NCI-H69 (cell line): Measurements from ENCODE around the gene OGFR.

ENCODE experiments used
- DNase-seq: peaks from one replicate; lab custom pipeline; 2025; lab: John Stamatoyannopoulos, UW

The OGFR gene

DNA sequence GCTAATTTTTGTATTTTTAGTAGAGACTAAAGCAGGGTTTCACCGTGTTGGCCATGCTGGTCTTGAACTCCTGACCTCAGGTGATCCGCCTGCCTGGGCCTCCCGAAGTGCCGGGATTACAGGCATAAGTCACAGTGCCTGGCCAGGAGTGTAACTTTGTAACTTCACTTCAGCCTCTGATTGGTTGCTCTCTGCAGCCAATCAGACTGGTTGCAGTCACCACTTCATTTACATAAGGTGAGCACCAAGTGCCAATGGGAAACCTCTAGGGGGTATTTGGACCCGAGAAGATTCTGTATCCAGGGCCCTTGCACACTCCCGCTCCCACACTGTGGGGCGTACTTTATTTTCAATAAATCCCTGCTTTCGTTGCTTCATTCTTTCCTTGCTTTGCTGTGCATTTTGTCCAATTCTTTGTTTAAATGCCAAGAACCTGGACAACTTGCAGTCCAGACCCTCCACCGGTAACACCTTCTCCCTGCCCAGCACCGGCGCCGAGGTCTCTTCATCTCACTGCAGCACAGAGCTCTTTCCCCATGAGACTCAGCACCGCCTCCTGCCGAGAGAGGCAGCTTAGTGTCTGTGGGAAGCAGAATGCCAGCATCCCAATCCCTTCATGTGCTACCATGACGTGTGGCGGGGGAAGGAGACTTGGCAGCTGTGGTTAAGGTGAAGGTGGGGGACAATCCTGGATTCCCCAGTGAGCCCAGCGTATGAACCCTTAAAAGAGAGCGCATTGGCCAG, 22.3 kb upstream of the OGFR start:
- no peak for DNase-seq

DNA sequence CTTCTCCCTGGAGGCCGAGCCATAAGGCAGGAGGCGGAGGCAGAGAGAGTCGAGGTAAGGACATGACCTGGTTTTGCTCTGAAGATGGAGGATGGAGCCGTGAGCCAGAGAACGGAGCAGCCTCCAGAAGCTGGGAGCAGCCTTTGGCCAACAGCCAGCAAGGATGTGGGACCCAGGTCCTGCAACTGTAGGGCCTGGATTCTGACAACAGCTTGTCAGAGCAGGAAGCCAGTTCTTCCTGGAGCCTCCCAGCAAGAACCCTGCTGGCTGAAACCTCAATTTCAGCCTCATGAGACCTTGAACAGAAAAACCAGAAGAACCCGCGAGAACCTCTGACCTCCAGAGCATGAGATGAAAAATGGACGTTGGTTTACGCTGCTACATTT, 21.7 kb upstream of the OGFR start:
- DNase-seq: no peak

DNA sequence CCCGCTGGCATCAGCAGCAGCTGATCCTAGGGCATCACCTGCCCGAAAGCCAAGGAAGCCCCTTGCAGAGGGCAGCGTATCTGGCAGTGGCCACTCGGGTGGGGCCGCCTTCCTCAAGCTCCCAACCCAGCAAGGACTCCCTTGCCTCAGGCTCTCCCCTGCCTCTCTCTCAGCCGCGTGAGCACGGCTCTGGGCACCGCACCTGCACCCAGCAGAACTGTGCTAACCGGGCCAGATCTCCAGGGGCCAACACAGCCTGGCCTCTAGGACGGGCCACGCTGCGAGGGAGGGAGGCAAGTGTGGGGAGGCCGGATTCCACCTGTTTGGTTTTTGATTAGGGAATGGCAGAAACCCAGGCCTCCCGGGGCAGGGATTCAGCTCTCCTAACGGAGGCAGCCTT, 20.1 kb upstream of the OGFR start:
- DNase-seq: no peak

DNA sequence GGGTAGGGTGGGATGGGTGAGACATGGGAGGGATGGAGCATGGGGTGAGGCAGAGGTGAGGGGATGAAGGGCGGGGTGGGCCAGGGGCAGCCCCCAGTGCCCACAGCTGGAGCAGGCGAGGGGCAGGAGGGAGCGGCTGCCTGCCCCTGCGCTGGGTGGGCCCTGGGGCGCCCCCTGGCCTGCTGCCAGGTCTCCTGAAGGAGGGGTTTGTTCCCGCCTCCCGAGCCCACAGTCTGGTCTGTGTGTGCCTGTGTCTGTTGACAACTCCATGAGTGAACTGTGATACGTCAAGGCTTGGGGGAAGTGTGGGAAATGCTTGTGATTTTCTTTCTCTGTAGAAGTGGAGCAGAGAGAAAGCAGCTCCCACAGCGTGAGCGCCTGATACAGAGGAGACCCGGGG, 19.2 kb upstream of the OGFR start:
- DNase-seq: no peak

DNA sequence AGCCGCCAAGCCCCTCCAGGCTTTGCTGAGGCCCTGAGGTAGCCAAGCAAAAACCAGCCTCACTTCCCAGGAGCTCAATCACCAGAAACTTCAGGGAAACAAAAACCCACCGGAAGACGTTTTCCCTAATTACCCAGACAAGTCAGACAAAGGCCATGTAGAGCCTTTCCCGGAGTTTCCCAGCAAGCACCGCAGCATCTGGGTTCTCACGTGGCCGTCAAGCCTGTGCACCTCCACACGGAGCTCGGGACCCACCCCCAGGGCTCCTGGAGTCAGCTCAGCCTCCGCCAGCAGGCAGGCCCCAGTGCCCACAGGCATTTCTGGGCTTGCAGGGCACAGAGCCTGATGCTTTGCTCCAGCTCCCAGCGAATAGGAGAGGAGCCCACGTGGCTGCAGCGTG, 18.5 kb upstream of the OGFR start:
- peak; percentile 9 for DNase-seq

DNA sequence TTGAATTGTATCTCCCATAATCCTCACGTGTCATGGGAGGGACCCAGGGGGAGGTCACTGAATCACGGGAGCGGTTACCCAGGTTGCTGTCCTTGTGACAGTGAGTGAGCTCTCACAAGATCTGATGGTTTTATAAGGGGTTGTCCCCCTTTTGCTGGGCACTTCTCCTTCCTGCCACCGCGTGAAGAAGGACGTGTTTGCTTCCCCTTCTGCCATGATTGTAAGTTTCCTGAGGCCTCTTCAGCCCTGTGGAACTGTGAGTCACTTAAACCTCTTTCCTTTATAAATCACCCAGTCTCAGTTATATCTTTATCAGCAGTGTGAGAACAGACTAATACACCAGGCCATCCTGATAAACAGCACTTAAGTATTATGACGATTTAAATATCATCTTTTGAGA, 17.3 kb upstream of the OGFR start:
- DNase-seq: no peak

DNA sequence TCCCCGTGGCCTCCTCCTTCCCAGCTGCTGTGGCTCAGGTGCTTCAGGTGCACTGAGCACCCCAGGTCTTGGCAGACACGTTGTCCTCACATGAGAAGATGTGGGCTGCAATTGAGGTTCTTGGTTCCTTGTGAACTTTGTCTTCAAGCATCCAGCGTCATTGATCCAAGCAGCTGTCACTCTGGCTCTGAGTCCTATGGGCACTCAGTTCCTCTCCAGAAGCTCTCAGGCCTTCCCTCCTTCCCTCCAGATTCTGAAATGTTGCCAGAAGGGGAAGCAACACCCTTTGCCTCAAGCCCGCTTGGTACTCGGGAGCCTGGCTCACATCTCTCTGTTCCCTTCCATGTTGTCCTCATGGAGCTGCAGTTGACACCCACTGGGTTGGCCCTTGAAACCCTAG, 16.8 kb upstream of the OGFR start:
- DNase-seq: no peak

DNA sequence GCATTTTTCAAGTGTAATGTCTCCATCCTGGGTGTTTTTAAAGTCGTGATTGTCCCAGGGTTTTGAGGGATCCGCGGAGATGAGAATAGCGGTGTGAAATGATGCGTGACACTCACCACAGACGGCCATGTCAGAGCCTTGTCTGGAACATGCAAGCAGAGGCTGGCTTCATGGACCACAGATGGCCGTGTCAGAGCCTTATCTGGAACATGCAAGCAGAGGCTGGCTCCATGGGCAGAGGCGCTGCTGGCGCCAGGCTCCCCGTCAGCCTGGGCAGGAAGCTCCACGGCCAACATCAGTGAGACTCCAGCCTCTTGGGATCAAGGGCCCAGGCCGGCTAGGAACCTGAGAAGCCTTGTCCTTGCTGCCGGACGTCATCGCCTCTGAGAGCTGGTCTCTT, 16.0 kb upstream of the OGFR start:
- DNase-seq: no peak

DNA sequence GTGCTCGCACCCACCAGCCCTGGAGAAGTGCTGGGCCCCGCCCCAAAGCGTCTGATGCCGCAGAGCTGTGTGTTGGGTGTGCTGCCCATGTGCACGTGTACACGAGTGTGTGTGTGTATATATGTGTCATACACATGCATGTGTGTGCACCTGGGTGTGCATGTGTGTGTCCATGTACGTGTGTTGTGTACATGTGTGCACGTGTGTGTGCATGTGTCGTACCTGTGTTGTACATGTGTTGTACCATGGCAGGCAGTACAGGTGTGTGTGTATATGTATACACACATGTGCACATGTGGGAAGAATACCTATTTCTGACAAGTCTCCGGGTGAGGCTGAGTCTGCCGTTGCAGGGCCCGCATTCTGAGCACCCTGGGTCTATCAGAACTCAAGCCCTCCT, 14.6 kb upstream of the OGFR start:
- DNase-seq: no peak

DNA sequence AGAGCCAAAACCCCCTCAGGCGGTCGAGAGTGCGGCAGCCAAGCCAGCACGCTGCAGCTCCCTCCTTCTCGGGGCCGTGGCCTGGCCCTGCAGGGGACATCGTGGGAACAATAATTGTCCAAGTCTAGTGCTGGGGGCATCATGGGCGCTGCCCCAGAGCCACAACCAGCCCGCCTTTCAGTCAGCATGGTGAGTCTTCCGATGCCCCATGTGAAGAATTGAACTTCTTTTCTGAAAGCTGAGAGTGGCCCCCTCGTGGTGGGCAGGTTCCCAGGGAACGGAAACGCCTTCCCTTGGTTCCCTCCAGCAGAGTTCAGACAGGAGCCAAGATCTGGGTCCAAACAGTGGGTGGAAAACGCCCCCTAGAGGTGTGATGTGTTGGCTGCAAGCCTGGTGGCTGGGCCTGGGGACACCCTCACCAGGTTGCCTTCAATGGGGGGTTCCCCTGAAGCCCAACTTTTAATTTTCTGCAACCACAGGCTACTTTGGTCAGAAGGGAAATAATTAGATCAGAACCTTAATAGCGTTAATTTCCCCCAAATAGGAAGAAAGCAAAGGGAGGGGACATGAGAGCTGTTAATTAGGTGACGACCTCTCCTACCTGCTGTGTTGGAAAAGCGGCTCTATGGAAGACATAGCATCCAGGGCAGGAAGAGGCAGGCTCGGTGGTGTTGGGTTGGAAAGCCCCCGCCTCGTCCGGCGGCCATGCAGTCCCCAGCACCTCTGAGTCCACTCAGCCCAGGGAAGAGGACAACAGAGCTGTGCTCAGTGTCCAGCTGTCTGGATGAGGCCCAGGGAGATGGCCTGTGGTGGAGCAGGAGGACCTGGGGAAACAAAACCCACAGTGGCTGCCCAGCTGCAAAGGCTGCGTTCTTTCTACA, 13.1 kb upstream of the OGFR start:
- peak; percentile 88 for DNase-seq

DNA sequence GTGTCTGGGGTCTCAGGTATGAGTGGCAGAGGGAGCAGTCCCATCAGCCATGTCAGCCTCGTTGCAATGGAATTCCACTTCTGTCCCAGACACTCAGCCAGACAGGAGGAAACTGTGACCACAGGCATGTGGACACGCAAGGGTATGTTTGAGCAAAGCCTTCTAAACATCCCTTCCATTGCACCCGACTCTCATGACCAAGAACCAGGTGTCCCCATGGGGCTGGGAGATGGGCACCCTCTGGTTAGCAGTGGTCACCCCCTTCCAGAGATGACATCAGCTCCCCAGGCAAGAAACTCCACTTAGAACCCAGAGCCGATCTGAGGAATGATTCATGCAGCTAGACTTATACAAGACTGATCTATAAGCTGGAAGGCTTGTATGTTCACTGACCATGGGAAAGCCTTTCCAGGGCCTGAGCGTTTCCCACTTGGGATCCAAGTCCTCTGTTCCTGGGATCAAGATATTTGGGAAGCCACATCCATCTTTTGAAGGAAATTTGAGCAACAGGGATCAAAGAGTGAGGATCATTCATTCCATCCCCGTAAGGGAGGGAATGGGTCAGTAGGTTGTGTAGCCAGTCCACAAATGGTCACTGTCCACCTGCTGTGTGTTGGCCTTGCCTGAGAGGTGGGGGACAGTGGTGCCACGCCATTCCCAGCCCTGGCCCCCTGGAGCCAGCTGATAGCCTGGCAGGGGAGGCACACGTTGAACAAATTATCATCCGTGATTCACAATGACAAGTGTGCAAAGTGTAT, 12.3 kb upstream of the OGFR start:
- no peak for DNase-seq

DNA sequence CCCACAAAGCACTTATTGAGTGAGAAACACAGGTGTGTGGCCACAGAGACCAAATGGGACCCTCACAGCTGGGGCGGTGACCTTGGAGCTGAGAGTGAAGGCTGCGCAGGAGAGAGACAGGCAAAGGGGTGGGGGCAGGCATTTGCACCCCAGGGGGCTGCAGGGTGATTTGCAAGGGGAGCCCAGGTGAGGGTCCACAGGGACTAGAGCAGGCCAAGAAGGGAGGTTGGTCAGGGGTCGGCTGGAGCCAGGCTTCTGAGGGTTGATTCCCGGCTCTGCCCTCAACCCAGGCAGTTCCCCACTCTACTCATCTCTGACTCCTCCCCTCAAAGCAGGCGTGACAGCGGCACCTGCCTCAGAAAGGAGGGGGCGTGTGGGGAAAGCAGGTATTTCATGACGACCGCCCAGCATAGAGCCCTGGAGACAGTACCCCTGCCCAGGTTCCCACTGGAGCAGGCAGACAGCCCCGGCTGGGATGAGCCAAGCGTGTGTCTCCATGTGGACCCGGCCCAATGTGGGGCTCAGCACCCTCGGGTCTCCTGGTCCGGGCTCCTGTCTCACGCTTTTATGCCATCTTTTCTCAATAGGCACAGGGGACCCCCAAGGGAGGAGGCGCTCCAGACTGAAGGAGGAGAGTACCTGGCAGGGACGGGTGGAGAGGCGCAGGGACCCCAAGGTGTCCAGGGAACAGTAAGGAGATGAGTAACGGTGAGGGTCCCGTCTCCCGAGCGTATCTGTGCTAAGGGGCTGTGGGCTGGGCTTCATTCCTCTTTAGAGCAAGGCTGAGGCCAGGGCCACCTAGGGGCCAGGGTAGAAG, 11.5 kb upstream of the OGFR start:
- peak; percentile 39 for DNase-seq

DNA sequence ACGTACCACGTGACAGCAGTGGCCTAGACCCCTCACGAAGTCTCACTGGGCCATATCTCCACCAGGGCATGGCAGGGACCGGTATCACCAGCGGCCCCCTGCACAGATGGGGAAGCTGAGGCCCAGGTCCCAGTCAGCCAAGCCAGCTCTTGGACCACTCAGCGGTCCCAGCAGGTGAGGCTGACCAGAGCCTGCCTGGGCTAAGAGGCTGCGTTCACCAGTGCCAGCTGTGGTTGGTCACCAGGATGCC, 11.0 kb upstream of the OGFR start:
- DNase-seq: no peak

DNA sequence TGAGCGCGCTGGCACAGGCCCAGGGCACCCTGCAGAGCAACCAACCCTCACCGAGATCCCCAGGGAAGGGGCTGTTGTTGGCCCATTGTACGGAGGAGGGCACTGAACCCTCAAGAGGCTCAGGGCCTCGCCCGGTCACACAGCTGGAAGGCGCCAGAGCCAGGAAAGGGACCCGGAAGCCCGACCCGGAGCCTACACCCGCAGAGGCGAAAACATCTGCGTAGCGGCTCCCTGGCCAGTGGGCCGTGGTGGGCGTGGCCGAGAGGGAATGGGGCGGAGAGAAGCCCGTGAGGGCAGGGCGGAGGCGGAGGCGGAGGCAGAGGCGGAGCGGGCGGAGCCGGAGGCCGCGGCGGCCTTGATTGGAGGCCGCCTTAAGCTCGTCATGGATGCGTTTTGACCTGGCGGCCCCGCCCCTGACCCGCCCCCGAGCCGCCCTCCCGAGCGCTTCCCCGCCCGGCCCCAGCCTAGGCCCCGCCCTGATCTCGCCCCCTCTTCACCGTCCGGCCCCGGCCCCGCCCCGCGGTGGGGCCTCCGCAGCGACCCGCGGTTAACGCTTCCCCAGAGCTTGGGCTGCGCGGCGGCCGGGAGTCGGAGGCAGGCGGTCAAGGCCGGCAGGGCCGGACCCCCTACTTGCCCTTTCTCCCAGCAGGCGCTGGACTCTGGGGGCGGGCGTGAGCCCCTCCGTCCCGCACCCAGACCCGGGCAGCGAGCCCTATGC, 10.5 kb upstream of the OGFR start:
- peak; percentile 93 for DNase-seq

DNA sequence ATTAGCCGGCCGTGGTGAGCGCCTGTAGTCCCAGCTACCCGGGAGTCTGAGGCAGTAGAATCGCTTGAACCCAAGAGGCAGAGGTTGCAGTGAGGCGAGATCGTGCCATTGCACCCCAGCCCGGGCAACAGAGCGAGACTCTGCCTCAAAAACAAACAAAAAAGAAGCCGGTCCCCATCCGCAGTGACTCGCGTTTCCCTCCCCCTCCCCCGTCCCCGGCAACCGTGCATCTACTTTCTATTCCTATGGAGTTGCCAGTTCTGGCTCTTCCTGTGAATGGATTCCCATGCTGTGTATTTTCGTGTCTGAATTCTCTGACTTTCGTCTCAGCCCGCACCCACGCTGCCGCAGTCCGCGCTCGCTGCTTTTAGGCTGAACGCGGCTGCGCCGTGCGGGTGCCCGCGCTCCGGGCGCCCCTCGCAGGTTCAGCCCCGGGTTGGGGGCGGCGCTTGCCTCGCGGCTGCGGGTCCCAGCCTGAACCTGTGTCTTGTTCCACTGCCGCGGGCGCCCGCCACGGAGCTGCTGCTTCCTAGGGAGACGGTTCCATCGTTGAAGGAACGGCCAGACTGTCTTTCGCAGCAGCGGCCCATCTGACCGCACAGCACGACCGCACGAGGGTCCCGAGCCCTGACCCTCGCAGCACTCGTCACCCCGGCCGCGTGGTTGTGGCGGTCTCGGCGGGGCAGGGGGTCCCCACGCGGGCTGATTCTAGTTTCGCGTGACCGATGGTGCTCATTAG, 9.4 kb upstream of the OGFR start:
- DNase-seq: peak; percentile 83

DNA sequence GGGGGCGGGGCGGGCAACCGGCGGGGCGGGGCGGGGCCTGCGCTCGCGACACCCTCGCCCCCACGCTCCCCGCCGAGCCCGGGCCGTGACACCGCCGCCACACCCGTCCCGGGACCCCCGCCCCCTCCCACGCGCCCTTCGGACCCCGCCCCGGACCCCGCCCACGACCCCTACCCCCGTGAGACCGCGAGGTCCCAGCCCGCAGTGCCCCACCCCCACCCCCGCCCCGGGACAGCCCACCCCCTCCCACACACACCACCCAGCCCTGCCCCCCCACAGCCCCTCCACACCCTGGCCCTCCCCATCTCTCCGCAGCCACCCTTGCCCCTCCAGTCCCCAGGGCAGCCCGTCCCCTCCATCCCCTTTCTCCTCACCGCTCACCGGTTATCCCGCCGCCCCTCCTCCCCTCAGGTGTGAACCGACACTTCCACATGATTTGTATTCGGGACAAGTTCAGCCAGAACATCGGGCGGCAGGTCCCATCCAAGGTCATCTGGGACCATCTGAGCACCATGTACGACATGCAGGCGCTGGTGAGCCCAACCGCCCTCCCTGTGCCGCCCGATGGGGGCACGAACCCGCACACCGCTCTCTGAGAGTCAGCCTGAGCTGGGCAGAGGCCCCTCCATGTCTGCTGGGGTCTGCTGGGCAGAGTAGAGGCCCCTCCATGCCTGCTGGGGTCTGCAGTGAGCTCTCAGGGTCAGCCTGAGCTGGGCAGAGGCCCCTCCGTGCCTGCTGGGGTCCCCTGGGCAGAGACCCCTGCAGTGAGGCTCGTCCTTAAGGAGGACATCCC, 7.7 kb upstream of the OGFR start:
- no peak for DNase-seq

DNA sequence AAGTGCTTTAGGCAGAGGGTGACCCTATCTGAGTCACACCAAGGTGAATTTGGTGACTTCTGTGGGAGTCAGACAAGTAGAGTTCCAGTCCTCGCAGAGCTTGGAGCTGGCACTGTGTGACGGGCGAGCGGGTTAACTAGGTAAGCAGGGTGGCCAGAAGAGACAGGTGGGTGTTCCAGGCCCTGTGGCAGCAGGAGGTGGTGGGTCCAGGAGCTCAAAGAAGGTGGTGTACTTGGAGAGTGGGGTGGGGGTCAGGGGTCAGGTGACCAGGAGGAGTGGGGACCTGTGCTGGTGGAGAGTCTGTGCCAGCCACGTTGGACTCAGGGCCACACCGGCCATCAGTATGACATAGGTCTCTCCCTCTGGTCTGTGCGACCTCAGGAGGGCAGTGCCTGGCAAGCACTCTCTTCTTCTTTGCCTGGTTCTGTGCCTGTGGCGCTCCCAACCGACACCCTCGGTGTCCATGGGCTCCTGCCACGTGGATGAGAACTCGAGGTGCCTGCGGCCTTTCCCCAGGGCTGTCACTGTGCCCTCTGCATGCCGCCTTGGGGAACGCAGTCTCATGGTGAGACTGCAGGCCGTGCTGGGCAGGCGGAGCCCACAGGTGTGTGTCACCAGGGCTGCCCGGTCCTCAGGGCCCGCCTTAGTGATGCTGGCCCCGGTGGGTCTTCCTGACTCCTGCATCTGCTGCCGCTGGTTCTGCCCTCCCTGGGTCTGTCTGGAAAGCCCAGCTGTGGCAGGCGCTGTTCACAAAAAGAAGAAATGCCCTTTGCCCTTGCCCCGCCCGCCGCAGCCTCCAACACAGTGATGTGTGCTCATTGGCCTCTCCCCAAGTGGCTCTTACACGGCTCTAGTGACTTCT, 6.7 kb upstream of the OGFR start:
- no peak for DNase-seq

DNA sequence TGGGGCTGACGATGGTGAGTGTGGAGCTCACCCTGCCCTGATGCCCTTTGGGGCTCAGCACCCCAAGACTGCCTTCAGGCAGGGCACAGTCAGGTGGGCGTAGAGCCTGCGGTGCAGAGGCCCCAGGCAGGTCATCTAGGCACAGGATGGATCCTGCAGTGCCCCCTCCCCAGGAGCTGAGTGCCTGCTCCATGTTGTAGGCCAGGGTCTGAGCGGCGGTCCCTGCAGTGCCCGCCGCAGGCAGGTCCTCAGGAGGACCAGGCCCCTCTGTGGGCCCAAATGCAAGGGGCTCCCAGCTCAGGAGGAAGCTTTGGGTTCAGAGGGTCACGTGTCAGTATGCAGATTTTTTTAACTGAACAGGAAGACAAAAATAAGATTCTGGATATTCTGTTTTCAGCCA, 5.6 kb upstream of the OGFR start:
- DNase-seq: no peak

DNA sequence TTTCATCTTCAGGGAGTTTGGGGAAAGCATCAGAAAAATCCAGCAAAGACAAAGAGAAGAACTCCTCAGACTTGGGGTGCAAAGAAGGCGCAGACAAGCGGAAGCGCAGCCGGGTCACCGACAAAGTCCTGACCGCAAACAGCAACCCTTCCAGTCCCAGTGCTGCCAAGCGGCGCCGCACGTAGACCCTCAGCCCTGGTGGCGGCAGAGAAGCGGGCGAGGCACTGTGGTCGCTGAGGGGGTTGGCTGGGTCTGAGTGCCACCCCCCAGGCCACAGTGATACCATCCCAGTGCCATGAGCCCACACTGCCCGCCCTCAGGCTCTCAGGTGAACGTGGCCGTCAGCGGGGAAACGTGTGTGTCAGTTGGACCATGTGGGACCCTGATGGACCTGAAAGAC, 5.2 kb upstream of the OGFR start:
- no peak for DNase-seq
